GM10248 (cell line): ENCODE measurements around the gene EEF2K.

Source experiments
- CTCF ChIA-PET: fragments of 300-600 bp; sonication (Branson Sonifier 250); formaldehyde crosslinking; extraction: SDS; loops from one replicate; lab custom pipeline; 2021; ENCODE audit warnings: antibody characterized with exemption; lab: Yijun Ruan, JAX
- POLR2A ChIA-PET: fragments of 350-650 bp; sonication (Branson Sonifier 250); formaldehyde crosslinking; extraction: SDS; loops from one replicate; lab custom pipeline; 2020; ENCODE audit warnings: antibody characterized with exemption; lab: Yijun Ruan, JAX
- DNase-seq: peaks from one replicate; pipeline ENCODE4 v3.0.0; 2012; ENCODE audit errors: extremely low spot score
- TF ChIP-seq, protein P1 (sequence below): IDR thresholded peaks from 2 replicates; pipeline ENCODE4 v1.5.1; 2012; ENCODE audit warnings: mild to moderate bottlenecking, low read depth; ENCODE audit errors: extremely low read depth, missing control alignments, control extremely low read depth

EEF2K gene

GRCh38 chr16:22324787-22325597 is 118.9 kb downstream of the EEF2K start:
- TF ChIP-seq, protein P1, sequence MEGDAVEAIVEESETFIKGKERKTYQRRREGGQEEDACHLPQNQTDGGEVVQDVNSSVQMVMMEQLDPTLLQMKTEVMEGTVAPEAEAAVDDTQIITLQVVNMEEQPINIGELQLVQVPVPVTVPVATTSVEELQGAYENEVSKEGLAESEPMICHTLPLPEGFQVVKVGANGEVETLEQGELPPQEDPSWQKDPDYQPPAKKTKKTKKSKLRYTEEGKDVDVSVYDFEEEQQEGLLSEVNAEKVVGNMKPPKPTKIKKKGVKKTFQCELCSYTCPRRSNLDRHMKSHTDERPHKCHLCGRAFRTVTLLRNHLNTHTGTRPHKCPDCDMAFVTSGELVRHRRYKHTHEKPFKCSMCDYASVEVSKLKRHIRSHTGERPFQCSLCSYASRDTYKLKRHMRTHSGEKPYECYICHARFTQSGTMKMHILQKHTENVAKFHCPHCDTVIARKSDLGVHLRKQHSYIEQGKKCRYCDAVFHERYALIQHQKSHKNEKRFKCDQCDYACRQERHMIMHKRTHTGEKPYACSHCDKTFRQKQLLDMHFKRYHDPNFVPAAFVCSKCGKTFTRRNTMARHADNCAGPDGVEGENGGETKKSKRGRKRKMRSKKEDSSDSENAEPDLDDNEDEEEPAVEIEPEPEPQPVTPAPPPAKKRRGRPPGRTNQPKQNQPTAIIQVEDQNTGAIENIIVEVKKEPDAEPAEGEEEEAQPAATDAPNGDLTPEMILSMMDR = no peak
- POLR2A ChIA-PET = no interaction called here
- DNase-seq = no peak
- CTCF ChIA-PET = interaction anchor here (2.5 kb wide), 1 partner anchor 10 kb away, joined by 5 read pairs; no protein-coding TSS in a partner anchor

GRCh38 chr16:22325598-22326368 is 119.7 kb downstream of the EEF2K start:
- ChIA-PET CTCF (interaction anchor here (2.5 kb wide), 1 partner anchor 9 kb away, joined by 5 read pairs; no protein-coding TSS in a partner anchor), POLR2A (no interaction called here)

GRCh38 chr16:22326369-22326652 is 120.2 kb downstream of the EEF2K start:
- TF ChIP-seq, protein P1 = no peak
- ChIA-PET POLR2A (no interaction called here), CTCF (interaction anchor here (2.5 kb wide), 1 partner anchor 9 kb away, joined by 5 read pairs; no protein-coding TSS in a partner anchor)

More at GRCh38 chr16:22325598-22326368, 119.7 kb downstream of the EEF2K start:
- TF ChIP-seq, protein P1 = no peak
- DNase-seq = no peak

DNA sequence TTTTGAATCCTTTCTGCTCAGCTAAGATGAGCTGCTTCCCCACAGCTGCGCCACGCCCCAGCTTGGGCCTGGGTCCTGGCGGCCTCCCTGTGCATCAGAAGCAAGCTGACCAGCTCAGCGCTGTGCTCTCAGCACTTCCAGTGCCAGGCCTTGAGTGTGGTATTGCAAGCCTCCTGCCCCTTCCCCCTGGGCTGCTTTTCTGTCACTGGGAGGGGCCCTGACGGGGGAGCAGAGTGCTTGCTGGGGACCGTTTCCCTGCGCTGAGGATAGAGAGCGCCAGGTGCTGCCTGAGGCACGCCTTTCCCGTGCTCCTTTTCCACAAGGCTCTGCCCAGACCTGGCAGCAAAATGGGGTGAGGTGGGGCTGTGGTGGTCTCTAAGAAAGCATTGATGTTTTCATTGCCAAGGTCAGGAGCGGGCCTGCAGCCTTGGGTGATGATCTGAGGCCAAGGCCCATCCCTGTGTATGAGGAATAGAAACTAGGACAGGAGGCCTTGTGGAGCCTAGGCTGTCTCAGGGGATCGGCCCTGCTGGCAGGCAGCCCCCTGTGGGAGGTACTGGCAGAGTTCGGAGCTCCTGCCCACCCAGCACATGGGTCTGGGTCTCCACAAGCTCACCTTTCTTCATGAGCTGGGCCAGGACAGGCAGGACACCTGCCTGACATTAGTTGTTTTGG is 120.8 kb downstream of the EEF2K start:
- TF ChIP-seq, protein P1 = no peak
- no peak for DNase-seq
- ChIA-PET POLR2A (no interaction called here), CTCF (no interaction called here)

More at GRCh38 chr16:22326369-22326652, 120.2 kb downstream of the EEF2K start:
- no peak for DNase-seq

DNA sequence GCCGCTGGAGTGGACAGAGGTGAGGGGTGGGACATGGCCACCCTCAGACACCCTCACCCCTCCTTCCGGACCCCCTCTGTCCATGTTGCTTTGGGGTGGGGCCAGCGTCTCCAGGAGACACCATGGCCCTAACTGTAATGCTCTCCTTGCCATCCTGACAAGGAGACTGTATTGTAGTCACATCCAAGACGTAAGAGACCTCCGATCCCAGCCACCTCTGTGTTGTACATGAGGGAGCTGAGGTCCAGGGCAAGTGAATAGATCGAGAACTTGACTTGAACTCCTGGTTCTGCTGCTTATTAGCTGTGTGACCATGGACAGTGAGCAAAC is 121.3 kb downstream of the EEF2K start:
- ChIA-PET CTCF (interaction anchor here (0.7 kb wide), 1 partner anchor 9 kb away, joined by 3 read pairs; no protein-coding TSS in a partner anchor), POLR2A (no interaction called here)
- DNase-seq = no peak
- TF ChIP-seq, protein P1 = no peak
